Transverse colon (tissue), 4 donors: ENCODE data around the gene WDR72. TPM values are rescaled to one million over a fixed set of nuclear protein-coding genes. Genes with fewer than 3 reads are reported as not detected.
"Not testable (repeated sequence)": the region's sequence is repeated elsewhere in the genome, so short reads cannot be mapped to it uniquely, and the experiment has no call there.

Source experiments
- DNase-seq: peaks from one replicate; pipeline ENCODE4 v3.0.0-alpha.2; 2019
- H3K27ac ChIP-seq, 4 donors: fragments of 200-600 bp; sonication (generic); 2 replicates each; pipeline ENCODE4 v1.5.1; 2016 to 2018; ENCODE audit warnings: inconsistent platforms in 4 of 4
- H3K27me3 ChIP-seq: fragments of 200-600 bp; sonication (generic); 2 replicates; pipeline ENCODE4 v1.5.1; 2017; ENCODE audit warnings: inconsistent platforms
- H3K36me3 ChIP-seq, 4 donors: fragments of 200-600 bp; sonication (generic); 2 replicates each; pipeline ENCODE4 v1.5.1; 2017 to 2019; ENCODE audit warnings: inconsistent platforms in 4 of 4
- H3K4me1 ChIP-seq, 4 donors: fragments of 200-600 bp; sonication (generic); 2 replicates each; pipeline ENCODE4 v1.5.1; 2017 to 2020; ENCODE audit warnings: inconsistent platforms in 4 of 4
- H3K4me3 ChIP-seq, 4 donors: fragments of 200-600 bp; sonication (generic); 1 replicate in 1 of 4; 2 replicates in 3 of 4; pipeline versions ENCODE4 v1.5.1 to v1.6.1; 2017 to 2019; ENCODE audit warnings: inconsistent platforms in 4 of 4
- H3K9me3 ChIP-seq, 2 donors: fragments of 200-600 bp; sonication (generic); 2 replicates each; pipeline ENCODE4 v1.5.1; 2017 to 2019; ENCODE audit warnings: inconsistent platforms in 2 of 2
- EP300 ChIP-seq: sonication (generic); formaldehyde crosslinking; IDR thresholded peaks from one replicate; pipeline ENCODE4 v1.6.1; 2017; ENCODE audit warnings: antibody characterized with exemption, low read depth
- POLR2A ChIP-seq: fragments of 450-650 bp; IDR thresholded peaks from one replicate; pipeline ENCODE4 v1.6.1; 2016; ENCODE audit warnings: antibody characterized with exemption, mild to moderate bottlenecking, moderate library complexity
- POLR2AphosphoS5 ChIP-seq, 3 donors: sonication (generic); formaldehyde crosslinking; IDR thresholded peaks; one replicate each; pipeline ENCODE4 v1.6.1; 2016; ENCODE audit warnings: antibody characterized with exemption in 3 of 3
- WGBS, 2 donors: methylation state at CpG; one replicate each; pipeline ENCODE4 v1.1.5; 2018; ENCODE audit warnings: low coverage in 1 of 2; 5-methylcytosine and 5-hydroxymethylcytosine counted together
- in situ Hi-C, 4 donors: fragments of 200-750 bp; cut with MboI; loops; one replicate each; pipeline versions ENCODE4 v1.15.0 to v1.15.1; 2017; ENCODE audit warnings: low sequenced_read_pairs in 3 of 4, low pct_ligation_motif_present in 1 of 4, low pct_unique_long_range_greater_than_20kb in 1 of 4
- intact Hi-C: fragments of 100-400 bp; cut with DNase I; formaldehyde crosslinking; loops from one replicate; pipeline ENCODE4 v1.15.1; 2023; ENCODE audit warnings: low total_unique reads
- total RNA-seq, 4 donors: library from RNA; depleted of rRNA; stranded (reverse); fragments of >200 nt; gene quantifications; one replicate each; pipeline ENCODE4 v1.1.0, GENCODE V29; 2016
- TF ChIP-seq, protein P1 (sequence below), 5 experiments: fragments of 200-600 bp in 3 of 5; fragments of 450-650 bp in 2 of 5; sonication (generic) in 3 of 5; IDR thresholded peaks; 1 replicate in 2 of 5; 2 replicates in 3 of 5; pipeline ENCODE4 v1.5.1; 2016 to 2017; ENCODE audit warnings: antibody characterized with exemption in 5 of 5, inconsistent platforms in 3 of 5, mild to moderate bottlenecking in 2 of 5, moderate library complexity in 1 of 5

The WDR72 gene
- total RNA-seq, 4 donors from 2014 or later = 0.14 to 0.16 TPM; not detected in 2

DNA sequence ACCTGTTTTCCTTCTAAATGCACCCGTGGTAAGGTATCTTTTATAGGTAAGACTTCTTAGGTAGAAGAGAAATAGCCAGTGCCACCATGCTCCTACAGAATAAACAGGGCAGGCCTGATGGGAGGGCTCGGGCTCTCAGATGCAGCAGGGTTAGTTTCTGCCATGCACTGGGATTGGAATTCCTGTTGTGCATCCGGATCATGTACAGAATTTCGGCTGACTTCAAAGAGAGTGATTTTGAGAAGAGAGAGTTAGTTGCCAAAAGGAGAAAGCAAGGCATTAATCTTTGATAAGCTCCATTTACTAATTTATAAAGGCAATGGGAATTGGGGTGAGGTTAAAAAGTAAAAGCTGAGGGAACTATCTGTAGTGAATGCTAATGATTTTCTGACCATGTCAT lies 211.2 kb downstream of the WDR72 start:
- no peaks in the 10 kb centered on the region for H3K36me3 ChIP-seq
- in situ Hi-C loops = no loop called here

DNA sequence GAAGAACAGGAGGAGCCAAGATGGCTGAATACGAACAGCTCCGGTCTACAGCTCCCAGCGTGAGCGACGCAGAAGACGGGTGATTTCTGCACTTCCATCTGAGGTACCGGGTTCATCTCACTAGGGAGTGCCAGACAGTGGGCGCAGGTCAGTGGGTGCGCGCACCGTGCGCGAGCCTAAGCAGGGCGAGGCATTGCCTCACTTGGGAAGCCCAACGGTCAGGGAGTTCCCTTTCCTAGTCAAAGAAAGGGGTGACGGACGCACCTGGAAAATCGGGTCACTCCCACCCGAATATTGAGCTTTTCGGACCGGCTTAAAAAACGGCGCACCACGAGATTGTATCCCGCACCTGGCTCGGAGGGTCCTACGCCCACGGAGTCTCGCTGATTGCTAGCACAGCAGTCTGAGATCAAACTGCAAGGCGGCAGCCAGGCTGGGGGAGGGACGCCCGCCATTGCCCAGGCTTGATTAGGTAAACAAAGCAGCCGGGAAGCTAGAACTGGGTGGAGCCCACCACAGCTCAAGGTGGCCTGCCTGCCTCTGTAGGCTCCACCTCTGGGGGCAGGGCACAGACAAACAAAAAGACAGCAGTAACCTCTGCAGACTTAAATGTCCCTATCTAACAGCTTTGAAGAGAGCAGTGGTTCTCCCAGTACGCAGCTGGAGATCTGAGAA lies 218.7 kb downstream of the WDR72 start:
- H3K4me3 ChIP-seq, in situ Hi-C loops, H3K27ac ChIP-seq, H3K27me3 ChIP-seq, H3K4me1 ChIP-seq, H3K36me3 ChIP-seq, DNase-seq, H3K9me3 ChIP-seq, intact Hi-C loops: not testable (repeated sequence)
- WGBS, 2 donors = 92% methylated on average over 30 of the region's 34 CpGs; no CpG with 5 or more reads in 1 of the 2 donors

More for the DNA sequence above, 211.2 kb downstream of the WDR72 start:
- Histone ChIP-seq H3K27ac (no peak overlapping the region), H3K27me3 (no peaks in the 10 kb centered on the region), H3K4me1 (peaks cover 0 to 24% (median 14%) of the 10 kb centered on the region in 4 donors), H3K9me3 (no peaks in the 10 kb centered on the region), H3K4me3 (no peak overlapping the region)
- intact Hi-C loops = no loop called here
- TF ChIP-seq POLR2AphosphoS5 (IDR thresholded peaks at IDR 0.05) (no peak), POLR2A (no peak), EP300 (no peak)
- TF ChIP-seq, protein P1, sequence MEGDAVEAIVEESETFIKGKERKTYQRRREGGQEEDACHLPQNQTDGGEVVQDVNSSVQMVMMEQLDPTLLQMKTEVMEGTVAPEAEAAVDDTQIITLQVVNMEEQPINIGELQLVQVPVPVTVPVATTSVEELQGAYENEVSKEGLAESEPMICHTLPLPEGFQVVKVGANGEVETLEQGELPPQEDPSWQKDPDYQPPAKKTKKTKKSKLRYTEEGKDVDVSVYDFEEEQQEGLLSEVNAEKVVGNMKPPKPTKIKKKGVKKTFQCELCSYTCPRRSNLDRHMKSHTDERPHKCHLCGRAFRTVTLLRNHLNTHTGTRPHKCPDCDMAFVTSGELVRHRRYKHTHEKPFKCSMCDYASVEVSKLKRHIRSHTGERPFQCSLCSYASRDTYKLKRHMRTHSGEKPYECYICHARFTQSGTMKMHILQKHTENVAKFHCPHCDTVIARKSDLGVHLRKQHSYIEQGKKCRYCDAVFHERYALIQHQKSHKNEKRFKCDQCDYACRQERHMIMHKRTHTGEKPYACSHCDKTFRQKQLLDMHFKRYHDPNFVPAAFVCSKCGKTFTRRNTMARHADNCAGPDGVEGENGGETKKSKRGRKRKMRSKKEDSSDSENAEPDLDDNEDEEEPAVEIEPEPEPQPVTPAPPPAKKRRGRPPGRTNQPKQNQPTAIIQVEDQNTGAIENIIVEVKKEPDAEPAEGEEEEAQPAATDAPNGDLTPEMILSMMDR (IDR thresholded peaks at IDR 0.05) = no peak
- 72% methylated on average over 4 of the region's 4 CpGs; no CpG with 5 or more reads in 1 of the 2 donors for WGBS, 2 donors
- no peak for DNase-seq

DNA sequence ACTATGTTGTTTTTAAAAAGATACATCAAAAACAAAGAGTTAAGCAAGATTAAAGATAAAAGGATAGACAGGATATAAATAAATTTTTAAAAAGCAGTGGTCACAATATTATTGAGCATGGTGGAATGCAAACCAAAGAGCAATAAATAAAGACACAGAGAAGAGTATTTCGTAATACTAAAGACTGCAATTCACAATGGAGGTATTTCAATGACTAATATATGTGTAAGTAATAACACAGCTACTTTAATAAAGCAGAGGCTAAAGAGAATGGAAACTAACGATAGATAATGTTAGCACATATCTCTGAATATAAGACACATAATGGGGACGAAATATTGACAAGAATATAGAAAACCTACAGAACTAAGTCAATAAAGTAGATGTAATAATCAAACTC lies 219.6 kb downstream of the WDR72 start:
- no peak overlapping the region for H3K4me3 ChIP-seq
- intact Hi-C loops (no loop called here), in situ Hi-C loops (no loop called here)
- no peak for DNase-seq
- H3K36me3 ChIP-seq = no peaks in the 10 kb centered on the region
- no peak overlapping the region for H3K27ac ChIP-seq
- no peaks in the 10 kb centered on the region for H3K4me1 ChIP-seq
- H3K9me3 ChIP-seq = no peaks in the 10 kb centered on the region
- no peak for TF ChIP-seq POLR2AphosphoS5 (IDR thresholded peaks at IDR 0.05)
- TF ChIP-seq POLR2A = no peak
- TF ChIP-seq EP300 = no peak
- TF ChIP-seq, protein P1 (IDR thresholded peaks at IDR 0.05) = no peak
- WGBS, 2 donors = 78 to 79% methylated on average over 3 of the region's 3 CpGs
- no peaks in the 10 kb centered on the region for H3K27me3 ChIP-seq

DNA sequence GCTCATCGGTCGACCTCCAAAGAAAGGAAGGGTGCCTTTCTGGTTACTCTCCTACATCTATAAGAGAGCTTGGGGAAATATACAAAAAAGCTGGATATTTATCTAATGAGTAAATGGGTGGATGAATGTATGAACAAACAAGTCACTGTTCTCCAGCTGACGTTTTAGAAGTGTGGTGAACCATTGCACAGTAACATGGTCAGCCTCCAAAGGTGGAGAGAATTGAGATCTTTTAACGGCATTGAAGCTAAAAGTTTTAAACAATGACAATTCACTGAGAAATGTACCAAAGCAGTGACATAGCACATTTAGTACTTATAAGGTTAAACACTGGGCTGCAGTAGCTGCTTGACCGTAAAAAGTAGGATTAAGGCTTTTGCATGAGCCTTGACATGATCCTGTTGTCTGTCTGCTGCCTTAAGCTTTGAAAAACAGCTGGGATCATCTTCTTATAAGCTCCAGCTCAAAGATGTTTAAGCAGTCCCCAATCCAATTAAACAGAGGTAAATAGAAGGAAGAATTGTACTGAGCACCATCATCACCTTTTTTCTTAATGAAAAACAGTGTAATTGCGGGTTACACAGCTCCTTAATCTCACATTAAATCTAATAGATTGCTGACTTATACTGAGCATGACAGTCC lies 222.9 kb downstream of the WDR72 start:
- TF ChIP-seq EP300 (no peak), POLR2AphosphoS5 (IDR thresholded peaks at IDR 0.05) (no peak), POLR2A (no peak)
- TF ChIP-seq, protein P1 (IDR thresholded peaks at IDR 0.05) = no peak
- intact Hi-C loops = no loop called here
- no peak for DNase-seq
- no peaks in the 10 kb centered on the region for H3K27me3 ChIP-seq
- H3K4me1 ChIP-seq = no peaks in the 10 kb centered on the region
- H3K36me3 ChIP-seq = no peaks in the 10 kb centered on the region
- no peak overlapping the region for H3K27ac ChIP-seq
- H3K9me3 ChIP-seq = no peaks in the 10 kb centered on the region
- H3K4me3 ChIP-seq = no peak overlapping the region
- 74 to 79% methylated on average over 6 of the region's 6 CpGs for WGBS, 2 donors
- in situ Hi-C loops = no loop called here
